ENCODE measurements around the gene JAKMIP2. TPM values are rescaled to one million over a fixed set of nuclear protein-coding genes. Genes with fewer than 3 reads are reported as not detected.

Gene JAKMIP2
- total and polyA plus RNA-seq, 2 experiments from 2014 or later = 1.4 to 4.3 TPM

- 83% methylated on average over 1 of the region's 1 CpG for WGBS (ENCODE audit: low lambda C conversion rate, missing lambda C conversion rate)
- H3K79me2 ChIP-seq = no peaks in the 10 kb centered on the region
- TF ChIP-seq EZH2 (IDR thresholded peaks at IDR 0.05; ENCODE audit: borderline replicate concordance) = no peak
- TF ChIP-seq EZH2phosphoT487 (IDR thresholded peaks at IDR 0.05; ENCODE audit: low read depth, severe bottlenecking, unreplicated experiment) = no peak
- no peak for TF ChIP-seq CTCF (IDR thresholded peaks at IDR 0.05; ENCODE audit: poor library complexity)
Measured at GRCh38 chr5:147733075-147733474, 49.5 kb downstream of the JAKMIP2 start.

GRCh38 chr5:147732291-147732883 is 50.1 kb downstream of the JAKMIP2 start:
- H4K20me1 ChIP-seq (ENCODE audit: insufficient read depth, poor library complexity, severe bottlenecking) = no peaks in the 10 kb centered on the region
- TF ChIP-seq EZH2phosphoT487 (IDR thresholded peaks at IDR 0.05; ENCODE audit: low read depth, severe bottlenecking, unreplicated experiment) (no peak), CTCF (IDR thresholded peaks at IDR 0.05; ENCODE audit: poor library complexity) (no peak), EZH2 (IDR thresholded peaks at IDR 0.05; ENCODE audit: borderline replicate concordance) (no peak)
- H3K27ac ChIP-seq = no peak overlapping the region
- no peaks in the 10 kb centered on the region for H3K79me2 ChIP-seq
- peaks cover 18% of the 10 kb centered on the region for H3K4me1 ChIP-seq (ENCODE audit: insufficient read depth)
- H3K4me2 ChIP-seq = no peak overlapping the region
- H3K36me3 ChIP-seq (replicated peaks; ENCODE audit: insufficient read depth, low read depth) = no peaks in the 10 kb centered on the region
- no peak overlapping the region for H3K4me3 ChIP-seq
- no peaks in the 10 kb centered on the region for H3K27me3 ChIP-seq
- no peaks in the 10 kb centered on the region for H3K9me2 ChIP-seq (replicated peaks; ENCODE audit: insufficient read depth)
- DNase-seq (ENCODE audit: low spot score) = no peak
- H2AFZ ChIP-seq = no peak overlapping the region
- WGBS (ENCODE audit: low lambda C conversion rate, missing lambda C conversion rate) = 68% methylated on average over 4 of the region's 4 CpGs
- no peaks in the 10 kb centered on the region for H3K9me3 ChIP-seq (ENCODE audit: low read depth)

More at GRCh38 chr5:147733075-147733474, 49.5 kb downstream of the JAKMIP2 start:
- H3K9me2 ChIP-seq (replicated peaks; ENCODE audit: insufficient read depth) = no peaks in the 10 kb centered on the region
- H3K4me1 ChIP-seq (ENCODE audit: insufficient read depth) = peaks cover 18% of the 10 kb centered on the region
- no peaks in the 10 kb centered on the region for H3K36me3 ChIP-seq (replicated peaks; ENCODE audit: insufficient read depth, low read depth)
- no peak overlapping the region for H3K27ac ChIP-seq
- no peak for DNase-seq (ENCODE audit: low spot score)
- no peak overlapping the region for H3K4me3 ChIP-seq
- H3K9me3 ChIP-seq (ENCODE audit: low read depth) = no peaks in the 10 kb centered on the region
- no peak overlapping the region for H3K4me2 ChIP-seq
- H2AFZ ChIP-seq = no peak overlapping the region
- H3K27me3 ChIP-seq = no peaks in the 10 kb centered on the region
- no peaks in the 10 kb centered on the region for H4K20me1 ChIP-seq (ENCODE audit: insufficient read depth, poor library complexity, severe bottlenecking)

GRCh38 chr5:147731431-147732290 is 50.9 kb downstream of the JAKMIP2 start:
- Histone ChIP-seq H3K4me1 (ENCODE audit: insufficient read depth) (peaks cover 18% of the 10 kb centered on the region), H3K79me2 (no peaks in the 10 kb centered on the region), H3K9me2 (replicated peaks; ENCODE audit: insufficient read depth) (no peaks in the 10 kb centered on the region), H3K4me2 (no peak overlapping the region), H2AFZ (no peak overlapping the region), H4K20me1 (ENCODE audit: insufficient read depth, poor library complexity, severe bottlenecking) (no peaks in the 10 kb centered on the region), H3K4me3 (no peak overlapping the region), H3K9me3 (ENCODE audit: low read depth) (no peaks in the 10 kb centered on the region), H3K36me3 (replicated peaks; ENCODE audit: insufficient read depth, low read depth) (no peaks in the 10 kb centered on the region), H3K27ac (no peak overlapping the region), H3K27me3 (no peaks in the 10 kb centered on the region)
- 68% methylated on average over 7 of the region's 7 CpGs for WGBS (ENCODE audit: low lambda C conversion rate, missing lambda C conversion rate)
- DNase-seq (ENCODE audit: low spot score) = no peak
- no peak for TF ChIP-seq EZH2 (IDR thresholded peaks at IDR 0.05; ENCODE audit: borderline replicate concordance)
- no peak for TF ChIP-seq CTCF (IDR thresholded peaks at IDR 0.05; ENCODE audit: poor library complexity)
- no peak for TF ChIP-seq EZH2phosphoT487 (IDR thresholded peaks at IDR 0.05; ENCODE audit: low read depth, severe bottlenecking, unreplicated experiment)

All from hepatocyte (in vitro differentiated cells).